RWPE2 (cell line): ENCODE measurements around the gene SRRM2.

Experiments
- ATAC-seq: fragments of 200-7000 bp; cut with Tn5 transposase; 3 replicates; pipeline ENCODE4 v1.9.1; 2021; ENCODE audit warnings: low read depth
- DNase-seq: peaks from one replicate; pipeline ENCODE4 v3.0.0-alpha.2; 2020; ENCODE audit warnings: low spot score
- H3K27ac ChIP-seq: fragments of 450-650 bp; 2 replicates; pipeline ENCODE4 v1.5.1; 2017; ENCODE audit warnings: mild to moderate bottlenecking; ENCODE audit not compliant: poor library complexity, severe bottlenecking
- H3K27me3 ChIP-seq: fragments of 250-450 bp; sonication (Bioruptor Pico); 2 replicates; pipeline ENCODE4 v1.5.1; 2021; ENCODE audit warnings: mild to moderate bottlenecking, moderate library complexity; ENCODE audit not compliant: insufficient read depth, poor library complexity, severe bottlenecking
- H3K36me3 ChIP-seq: fragments of 250-450 bp; sonication (Bioruptor Pico); 2 replicates; pipeline ENCODE4 v1.5.1; 2020; ENCODE audit warnings: low read depth, mild to moderate bottlenecking, moderate library complexity
- H3K4me1 ChIP-seq: fragments of 250-450 bp; sonication (Bioruptor Pico); 2 replicates; pipeline ENCODE4 v1.5.1; 2021; ENCODE audit warnings: mild to moderate bottlenecking, moderate library complexity; ENCODE audit not compliant: insufficient read depth, poor library complexity, severe bottlenecking
- H3K4me3 ChIP-seq: fragments of 250-450 bp; sonication (Bioruptor Pico); 2 replicates; pipeline ENCODE4 v1.5.1; 2021; ENCODE audit warnings: mild to moderate bottlenecking, moderate library complexity; ENCODE audit not compliant: severe bottlenecking
- H3K9me3 ChIP-seq: fragments of 250-450 bp; sonication (Bioruptor Pico); 2 replicates; pipeline ENCODE4 v1.5.1; 2021; ENCODE audit warnings: mild to moderate bottlenecking, moderate library complexity; ENCODE audit not compliant: severe bottlenecking
- CTCF ChIP-seq: fragments of 450-650 bp; IDR thresholded peaks from one replicate; pipeline ENCODE4 v1.5.1; 2017; ENCODE audit warnings: mild to moderate bottlenecking, moderate library complexity; ENCODE audit not compliant: poor library complexity, severe bottlenecking

The SRRM2 gene

GRCh38 chr16:2814551-2815298, 62.3 kb downstream of the SRRM2 start:
- DNase-seq, result peak; percentile 30
- Histone ChIP-seq H3K36me3 (no peaks in the 10 kb centered on the region), H3K4me3 (no peak overlapping the region), H3K9me3 (no peaks in the 10 kb centered on the region), H3K4me1 (no peaks in the 10 kb centered on the region), H3K27me3 (no peaks in the 10 kb centered on the region), H3K27ac (no peak overlapping the region)
- TF ChIP-seq CTCF, result no peak
- ATAC-seq, result no peak

DNA sequence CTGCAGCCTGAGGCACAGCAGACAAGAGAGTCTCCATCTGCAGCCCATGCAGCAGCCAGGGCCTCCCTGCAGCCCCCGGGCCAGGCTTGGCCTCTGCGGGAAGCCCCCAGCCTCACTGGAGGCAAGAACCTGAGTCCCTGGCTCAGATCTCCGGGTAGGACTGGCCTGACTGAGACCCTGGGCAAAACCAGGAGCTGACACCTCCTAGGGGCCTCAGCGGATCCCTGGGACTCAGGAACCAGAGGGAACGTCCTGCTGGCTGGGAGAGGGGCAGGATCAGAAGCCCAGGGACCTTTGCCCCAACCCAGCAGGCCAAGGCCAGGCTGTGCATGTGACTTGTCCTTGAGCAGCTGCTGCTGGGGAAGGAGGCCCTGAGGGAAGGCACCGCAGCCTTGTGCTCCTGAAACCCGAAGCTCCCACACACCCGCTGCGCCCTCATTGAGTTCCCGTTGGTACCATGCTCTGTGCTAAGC, 62.9 kb downstream of the SRRM2 start:
- Histone ChIP-seq H3K4me1 (no peaks in the 10 kb centered on the region), H3K27me3 (no peaks in the 10 kb centered on the region)
- no peak for TF ChIP-seq CTCF

DNA sequence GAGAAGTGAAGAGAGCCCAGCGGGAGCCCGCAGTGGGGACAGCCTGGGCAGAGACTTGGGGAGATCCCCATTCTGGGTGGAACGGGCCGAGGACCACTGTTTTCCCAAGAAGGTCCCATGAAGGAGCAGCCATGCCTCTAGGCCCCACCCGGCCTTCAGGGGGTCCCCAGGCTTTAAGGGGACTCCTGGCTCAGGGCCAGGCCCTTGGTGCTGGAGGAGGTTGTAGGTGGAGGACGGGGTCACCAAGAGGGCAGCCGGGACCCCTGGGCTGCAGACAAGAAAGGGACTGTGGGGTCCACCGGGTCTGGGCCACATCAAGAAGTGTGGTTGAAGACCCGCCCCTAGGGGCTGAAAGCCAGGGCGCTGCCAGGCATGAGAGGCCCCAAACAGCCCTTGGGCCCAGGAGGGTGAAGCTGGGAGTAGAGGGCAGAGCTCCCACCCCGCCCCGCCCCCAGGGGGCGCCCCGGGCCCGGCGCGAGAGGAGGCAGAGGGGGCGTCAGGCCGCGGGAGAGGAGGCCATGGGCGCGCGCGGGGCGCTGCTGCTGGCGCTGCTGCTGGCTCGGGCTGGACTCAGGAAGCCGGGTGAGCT, 64.4 kb downstream of the SRRM2 start, which contains the start of gene PRSS21:
Gene PRSS21, plus strand, starts transcription at position 487 of the 589 bp plus-strand sequence. Its CDS starts 32 bp downstream, at position 519.
- H3K36me3 ChIP-seq, result no peaks in the 10 kb centered on the region
- TF ChIP-seq CTCF, result peak; percentile 67
- H3K4me3 ChIP-seq, result peak within 1 kb of the TSS; percentile 29
- DNase-seq, result peak; percentile 52
- peak; percentile 69 for ATAC-seq
- H3K9me3 ChIP-seq, result no peaks in the 10 kb centered on the region
- peak within 1 kb of the TSS; percentile 23 for H3K27ac ChIP-seq
- no peaks in the 10 kb centered on the region for H3K27me3 ChIP-seq
- H3K4me1 ChIP-seq, result no peaks in the 10 kb centered on the region

More for the DNA sequence above, 62.9 kb downstream of the SRRM2 start:
- DNase-seq (no peak), ATAC-seq (no peak)
- Histone ChIP-seq H3K27ac (no peak overlapping the region), H3K9me3 (no peaks in the 10 kb centered on the region), H3K4me3 (no peak overlapping the region), H3K36me3 (no peaks in the 10 kb centered on the region)

DNA sequence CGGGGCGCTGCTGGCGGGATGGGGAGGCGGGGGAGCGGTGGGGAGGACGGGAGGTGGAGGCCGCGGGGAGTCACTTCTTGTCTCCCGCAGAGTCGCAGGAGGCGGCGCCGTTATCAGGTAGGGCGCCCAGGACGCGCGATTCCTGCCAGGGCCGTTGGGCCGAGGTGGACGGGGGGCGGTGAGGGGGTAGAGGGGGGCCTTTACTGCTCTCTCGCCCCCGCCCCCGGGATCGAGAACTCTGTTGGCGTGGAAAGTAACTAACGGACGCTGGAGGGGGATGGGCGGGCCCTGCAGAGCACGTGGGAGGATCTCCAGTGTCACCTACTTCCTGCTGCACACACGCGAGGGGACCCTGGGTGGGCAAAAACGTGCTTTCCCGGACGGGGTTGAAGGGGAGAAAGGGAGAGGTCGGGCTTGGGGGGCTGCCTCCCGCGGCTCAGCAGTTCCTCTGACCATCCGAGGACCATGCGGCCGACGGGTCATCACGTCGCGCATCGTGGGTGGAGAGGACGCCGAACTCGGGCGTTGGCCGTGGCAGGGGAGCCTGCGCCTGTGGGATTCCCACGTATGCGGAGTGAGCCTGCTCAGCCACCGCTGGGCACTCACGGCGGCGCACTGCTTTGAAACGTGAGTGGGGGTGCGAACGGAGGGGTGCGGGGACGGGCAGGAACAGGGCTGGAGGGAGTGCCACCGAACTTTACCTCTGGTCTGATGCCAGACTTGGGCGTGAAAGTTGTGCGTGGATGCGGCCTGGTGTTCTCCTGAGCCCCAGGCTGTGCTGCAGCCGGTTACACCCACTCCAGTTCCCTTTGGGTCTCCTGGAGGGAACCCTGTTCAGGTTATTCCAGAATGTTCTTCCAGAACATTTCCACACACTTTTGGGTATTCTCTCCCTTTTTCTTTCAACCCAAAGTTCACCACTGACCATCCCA, 65.2 kb downstream of the SRRM2 start:
- H3K9me3 ChIP-seq, result no peaks in the 10 kb centered on the region
- no peaks in the 10 kb centered on the region for H3K4me1 ChIP-seq
- H3K27ac ChIP-seq, result peak overlapping the region; percentile 23
- DNase-seq (peak; percentile 54), ATAC-seq (no peak)
- peak overlapping the region; percentile 29 for H3K4me3 ChIP-seq
- no peaks in the 10 kb centered on the region for H3K36me3 ChIP-seq
- no peaks in the 10 kb centered on the region for H3K27me3 ChIP-seq
- peak; percentile 40 for TF ChIP-seq CTCF
